ENCODE data around the gene PARP9. TPM values are rescaled to one million over a fixed set of nuclear protein-coding genes. Genes with fewer than 3 reads are reported as not detected.

Gene PARP9
- total RNA-seq, 1 experiment from 2014 or later, result 1.8 TPM

- TF ChIP-seq RORB (CRISPR knock-in tag; IDR thresholded peaks at IDR 0.05) (no peak), STAT6 (CRISPR knock-in tag; conservative IDR thresholded peaks at IDR 0.05; ENCODE audit: low read depth) (no peak), SMAD4 (CRISPR knock-in tag; IDR thresholded peaks at IDR 0.05) (no peak), ZNF396 (CRISPR knock-in tag; IDR thresholded peaks at IDR 0.05; ENCODE audit: borderline replicate concordance) (no peak), PREB (CRISPR knock-in tag; IDR thresholded peaks at IDR 0.05; ENCODE audit: borderline replicate concordance) (no peak), E2F5 (CRISPR knock-in tag; IDR thresholded peaks at IDR 0.05) (no peak), MXD4 (CRISPR knock-in tag; IDR thresholded peaks at IDR 0.05; ENCODE audit: borderline replicate concordance) (no peak)
Observed at GRCh38 chr3:122533931-122534334, 30.2 kb downstream of the PARP9 start (continued).

- no peak overlapping the region for H3K27ac Mint-ChIP-seq
- peaks cover 30% of the 10 kb centered on the region for H3K4me1 Mint-ChIP-seq
- DNase-seq (ENCODE audit: low spot score) (no peak), ATAC-seq (no peak)
- TF ChIP-seq HMGA2 (CRISPR knock-in tag; IDR thresholded peaks at IDR 0.05), result no peak
- no peak for TF ChIP-seq ATF1 (CRISPR knock-in tag; IDR thresholded peaks at IDR 0.05)
- TF ChIP-seq ZMAT4 (CRISPR knock-in tag; IDR thresholded peaks at IDR 0.05), result no peak
- TF ChIP-seq OVOL2 (CRISPR knock-in tag; IDR thresholded peaks at IDR 0.05; ENCODE audit: borderline replicate concordance), result no peak
- TF ChIP-seq MXD4 (CRISPR knock-in tag; IDR thresholded peaks at IDR 0.05; ENCODE audit: borderline replicate concordance), result no peak
- no peak for TF ChIP-seq IRF2 (CRISPR knock-in tag; IDR thresholded peaks at IDR 0.05; ENCODE audit: borderline replicate concordance, low read depth)
- no peak for TF ChIP-seq MLX (CRISPR knock-in tag; IDR thresholded peaks at IDR 0.05)
- TF ChIP-seq CDX4 (CRISPR knock-in tag; IDR thresholded peaks at IDR 0.05; ENCODE audit: borderline replicate concordance), result no peak
- TF ChIP-seq FOXP4 (CRISPR knock-in tag; IDR thresholded peaks at IDR 0.05), result no peak
- H3K27me3 Mint-ChIP-seq (ENCODE audit: low read depth), result no peaks in the 10 kb centered on the region
- H3K9me3 Mint-ChIP-seq, result no peaks in the 10 kb centered on the region
- CTCF ChIA-PET, result no interaction called here
- H3K36me3 Mint-ChIP-seq, result no peaks in the 10 kb centered on the region
- no peak overlapping the region for H3K4me3 Mint-ChIP-seq
- POLR2A ChIA-PET, result no interaction called here
Observed at GRCh38 chr3:122533480-122533879, 30.6 kb downstream of the PARP9 start.

GRCh38 chr3:122530164-122530563 is 33.9 kb downstream of the PARP9 start:
- ATAC-seq (no peak), DNase-seq (ENCODE audit: low spot score) (no peak)
- no peak overlapping the region for H3K4me3 Mint-ChIP-seq
- 0 out of 2 replicates have a peak, but pooled peaks cover 1% of the 10 kb centered on the region for H3K4me1 Mint-ChIP-seq
- no peak overlapping the region for H3K27ac Mint-ChIP-seq
- CTCF ChIA-PET, result no interaction called here
- no peaks in the 10 kb centered on the region for H3K27me3 Mint-ChIP-seq (ENCODE audit: low read depth)
- POLR2A ChIA-PET, result no interaction called here
- no peaks in the 10 kb centered on the region for H3K9me3 Mint-ChIP-seq
- no peaks in the 10 kb centered on the region for H3K36me3 Mint-ChIP-seq
- TF ChIP-seq FOXJ3 (CRISPR knock-in tag; IDR thresholded peaks at IDR 0.05; ENCODE audit: borderline replicate concordance) (no peak), ZNF138 (CRISPR knock-in tag; conservative IDR thresholded peaks at IDR 0.05) (no peak), TEAD1 (CRISPR knock-in tag; IDR thresholded peaks at IDR 0.05) (no peak), AR (CRISPR knock-in tag; IDR thresholded peaks at IDR 0.05) (no peak), ELF4 (CRISPR knock-in tag; IDR thresholded peaks at IDR 0.05; ENCODE audit: low read depth) (no peak), CDX4 (CRISPR knock-in tag; IDR thresholded peaks at IDR 0.05; ENCODE audit: borderline replicate concordance) (no peak)

Data from WTC11 (cell line).